Heart left ventricle (tissue), 13 donors: ENCODE measurements around the gene MYH6.

Source experiments
- CTCF ChIP-seq, 12 donors: fragments of 200-600 bp; sonication (generic) in 4 of 12; IDR thresholded peaks; one replicate each; pipeline versions ENCODE4 v1.5.0 to v1.8.0; 2018 to 2022; ENCODE audit warnings: antibody characterized with exemption in 12 of 12, mild to moderate bottlenecking in 5 of 12
- POLR2A ChIP-seq, 2 donors: fragments of 450-650 bp; IDR thresholded peaks; one replicate each; pipeline ENCODE4 v1.6.1; 2017; ENCODE audit warnings: antibody characterized with exemption in 2 of 2, mild to moderate bottlenecking in 2 of 2, moderate library complexity in 2 of 2
- donor health status: ischemic (EF 13 %, LVEDD 7.1; RV severe dilation, severe dysfunction).
- donor health status: DM: no; HTN: yes; CAD: no.
- donor health status: DM: no; HTN: no; CAD: no.
- donor health status: ischemic (EF 25% LVEDD 6.9; RV normal size, moderate dysfunction).
- donor health status: ischemic (EF 25% LVEDD 5.7; RV mildly dilated, moderate dysfunction).
- donor health status: ischemic (EF 35%, LVEDD 5.7; RV mildly dilated, moderate dysfunction).
- donor health status: nonischemic (EF 11% LVEDD 7.7; RV severe dilation, severe dysfunction).
- donor health status: DM: yes; HTN: yes; CAD: no.
- donor health status: PGD.
- donor health status: ischemic (EF 29% LVEDD 5.4; RV normal size, mild dysfunction).
- donor health status: nonischemic (EF 23%, LVEDD 6.1; RV moderate dilation, normal function).

GRCh38 chr14:23406725-23407355 is 1.2 kb downstream of the MYH6 start:
- TF ChIP-seq CTCF (IDR thresholded peaks at IDR 0.05) (no peak), POLR2A (IDR thresholded peaks at IDR 0.05) (no peak)
